H1 (cell line): Measurements from ENCODE around the gene STXBP5L.

Experiments
- BACH1 ChIP-seq: IDR thresholded peaks from 2 replicates; pipeline ENCODE4 v1.6.1; 2012; ENCODE audit warnings: low read length, improper control_type of control experiment
- CTCF ChIP-seq, 3 experiments: IDR thresholded peaks; 1 replicate in 2 of 3; 2 replicates in 1 of 3; pipeline versions ENCODE4 v1.5.1 to v1.6.1; 2011; ENCODE audit warnings: low read length in 3 of 3, mild to moderate bottlenecking in 3 of 3, inconsistent platforms in 2 of 3, low read depth in 1 of 3, moderate library complexity in 1 of 3; ENCODE audit not compliant: insufficient read depth in 1 of 3; ENCODE audit errors: control extremely low read depth in 1 of 3
- EP300 ChIP-seq, 2 experiments: IDR thresholded peaks; 1 replicate in 1 of 2; 2 replicates in 1 of 2; pipeline ENCODE4 v1.6.1; 2011 to 2012; ENCODE audit warnings: low read depth in 2 of 2, low read length in 2 of 2, mild to moderate bottlenecking in 2 of 2, borderline replicate concordance in 1 of 2, inconsistent platforms in 1 of 2, moderate library complexity in 1 of 2
- GABPA ChIP-seq: IDR thresholded peaks from 2 replicates; pipeline ENCODE4 v1.6.1; 2011; ENCODE audit warnings: mild to moderate bottlenecking, low read length, moderate library complexity, borderline replicate concordance; ENCODE audit not compliant: insufficient read depth
- KDM1A ChIP-seq: fragments of 200-600, 300-600 bp; sonication (generic); IDR thresholded peaks from 2 replicates; pipeline ENCODE4 v1.7.1; 2016; ENCODE audit warnings: mild to moderate bottlenecking, low read length, borderline replicate concordance
- MAX ChIP-seq: IDR thresholded peaks from 2 replicates; pipeline ENCODE4 v1.6.1; 2012; ENCODE audit warnings: inconsistent platforms
- NANOG ChIP-seq: IDR thresholded peaks from 2 replicates; pipeline ENCODE4 v1.6.1; 2011; ENCODE audit warnings: low read length, low read depth, mild to moderate bottlenecking, inconsistent platforms; ENCODE audit not compliant: insufficient read depth, poor library complexity, severe bottlenecking
- POLR2A ChIP-seq, 2 experiments: IDR thresholded peaks; 1 replicate in 1 of 2; 2 replicates in 1 of 2; pipeline ENCODE4 v1.6.1; 2011; ENCODE audit warnings: low read depth in 2 of 2, low read length in 2 of 2, mild to moderate bottlenecking in 2 of 2; ENCODE audit errors: control extremely low read depth in 1 of 2
- RBBP5 ChIP-seq: IDR thresholded peaks from 2 replicates; pipeline ENCODE4 v1.7.1; 2012; ENCODE audit warnings: low read depth, mild to moderate bottlenecking, inconsistent platforms, low read length, moderate library complexity, borderline replicate concordance
- RFX5 ChIP-seq: IDR thresholded peaks from 2 replicates; pipeline ENCODE4 v1.6.1; 2011; ENCODE audit warnings: low read depth, low read length, improper control_type of control experiment, borderline replicate concordance
- RNF2 ChIP-seq: fragments of 200-900, 300-1000 bp; sonication (generic); IDR thresholded peaks from 2 replicates; pipeline ENCODE4 v1.7.1; 2016; ENCODE audit warnings: borderline replicate concordance, low read depth, mild to moderate bottlenecking, antibody characterized with exemption, low read length; ENCODE audit not compliant: poor library complexity, severe bottlenecking; ENCODE audit errors: missing control alignments
- TAF1 ChIP-seq: IDR thresholded peaks from 2 replicates; pipeline ENCODE4 v1.6.1; 2011; ENCODE audit warnings: mild to moderate bottlenecking, low read depth, low read length

- no peak for TF ChIP-seq POLR2A (IDR thresholded peaks at IDR 0.05; ENCODE audit: control extremely low read depth in 1 of 2, low read depth in 2 of 2, low read length in 2 of 2)
- TF ChIP-seq TAF1: no peak
- TF ChIP-seq CTCF (IDR thresholded peaks at IDR 0.05; ENCODE audit: control extremely low read depth in 1 of 3, insufficient read depth in 1 of 3, low read depth in 1 of 3, low read length in 3 of 3): no peak
- TF ChIP-seq KDM1A: no peak
- TF ChIP-seq RFX5: no peak
- no peak for TF ChIP-seq EP300 (IDR thresholded peaks at IDR 0.05; ENCODE audit: borderline replicate concordance in 1 of 2, low read depth in 2 of 2, low read length in 2 of 2)
- no peak for TF ChIP-seq BACH1
- TF ChIP-seq RNF2: no peak
- no peak for TF ChIP-seq MAX
- no peak for TF ChIP-seq NANOG
- TF ChIP-seq RBBP5: no peak
- no peak for TF ChIP-seq GABPA
These were observed 315.1 kb downstream of the STXBP5L start for GRCh38 chr3:121223116-121223515.
